KOPT-K1 (cell line): Measurements from ENCODE around the gene TCF21.

Experiments used
- H3K27ac ChIP-seq: fragments of 200-600 bp; sonication (generic); 2 replicates; pipeline ENCODE4 v1.5.1; 2016; ENCODE audit warnings: antibody characterized with exemption, mild to moderate bottlenecking, low read depth, low read length; ENCODE audit not compliant: poor library complexity, severe bottlenecking
- H3K36me3 ChIP-seq: fragments of 200-600 bp; sonication (generic); 2 replicates; pipeline ENCODE4 v1.5.1; 2017; ENCODE audit warnings: antibody characterized with exemption, mild to moderate bottlenecking, low read length, moderate library complexity; ENCODE audit not compliant: insufficient read depth
- H3K9me3 ChIP-seq: fragments of 200-600 bp; sonication (generic); 2 replicates; pipeline ENCODE4 v1.5.1; 2017; ENCODE audit warnings: antibody characterized with exemption, low read length, mild to moderate bottlenecking; ENCODE audit not compliant: insufficient read depth, poor library complexity, severe bottlenecking

The TCF21 gene

GRCh38 chr6:133877116-133877515, 11.8 kb upstream of the TCF21 start:
- H3K9me3 ChIP-seq: no peaks in the 10 kb centered on the region
- no peak overlapping the region for H3K27ac ChIP-seq
- no peaks in the 10 kb centered on the region for H3K36me3 ChIP-seq

- Histone ChIP-seq H3K36me3 (no peaks in the 10 kb centered on the region), H3K9me3 (no peaks in the 10 kb centered on the region), H3K27ac (no peak overlapping the region)
These were observed 8.9 kb upstream of the TCF21 start for GRCh38 chr6:133880006-133880405.

- no peak overlapping the region for H3K27ac ChIP-seq
- no peaks in the 10 kb centered on the region for H3K36me3 ChIP-seq
- H3K9me3 ChIP-seq: no peaks in the 10 kb centered on the region
These were observed 8.0 kb upstream of the TCF21 start for GRCh38 chr6:133880896-133881295.

- H3K9me3 ChIP-seq: no peaks in the 10 kb centered on the region
- H3K36me3 ChIP-seq: no peaks in the 10 kb centered on the region
- no peak overlapping the region for H3K27ac ChIP-seq
These were observed 2.7 kb upstream of the TCF21 start for GRCh38 chr6:133886104-133886775.

GRCh38 chr6:133887156-133887879, 1.6 kb upstream of the TCF21 start:
- H3K27ac ChIP-seq: no peak overlapping the region
- H3K36me3 ChIP-seq: no peaks in the 10 kb centered on the region
- no peaks in the 10 kb centered on the region for H3K9me3 ChIP-seq

GRCh38 chr6:133887880-133888230, 1.1 kb upstream of the TCF21 start:
- no peaks in the 10 kb centered on the region for H3K9me3 ChIP-seq
- H3K36me3 ChIP-seq: no peaks in the 10 kb centered on the region
- H3K27ac ChIP-seq: no peak overlapping the region

GRCh38 chr6:133889557-133890403, 867 bp downstream of the TCF21 start:
- no peak overlapping the region for H3K27ac ChIP-seq
- H3K9me3 ChIP-seq: no peaks in the 10 kb centered on the region
- H3K36me3 ChIP-seq: no peaks in the 10 kb centered on the region

GRCh38 chr6:133890711-133891148, 1.8 kb downstream of the TCF21 start:
- H3K36me3 ChIP-seq: no peaks in the 10 kb centered on the region
- H3K27ac ChIP-seq: no peak overlapping the region

GRCh38 chr6:133891149-133891926, 2.4 kb downstream of the TCF21 start:
- no peaks in the 10 kb centered on the region for H3K36me3 ChIP-seq
- H3K27ac ChIP-seq: no peak overlapping the region
- no peaks in the 10 kb centered on the region for H3K9me3 ChIP-seq

More at GRCh38 chr6:133890711-133891148, 1.8 kb downstream of the TCF21 start:
- H3K9me3 ChIP-seq: no peaks in the 10 kb centered on the region

- Histone ChIP-seq H3K9me3 (no peaks in the 10 kb centered on the region), H3K27ac (no peak overlapping the region), H3K36me3 (no peaks in the 10 kb centered on the region)
These were observed 3.3 kb downstream of the TCF21 start for GRCh38 chr6:133891927-133892812.

- Histone ChIP-seq H3K36me3 (no peaks in the 10 kb centered on the region), H3K27ac (no peak overlapping the region), H3K9me3 (no peaks in the 10 kb centered on the region)
These were observed 4.1 kb downstream of the TCF21 start for GRCh38 chr6:133892813-133893691.

- no peaks in the 10 kb centered on the region for H3K9me3 ChIP-seq
- no peaks in the 10 kb centered on the region for H3K36me3 ChIP-seq
- no peak overlapping the region for H3K27ac ChIP-seq
These were observed 5.0 kb downstream of the TCF21 start for GRCh38 chr6:133893946-133894345.

- Histone ChIP-seq H3K36me3 (no peaks in the 10 kb centered on the region), H3K9me3 (no peaks in the 10 kb centered on the region), H3K27ac (no peak overlapping the region)
These were observed 5.5 kb downstream of the TCF21 start for GRCh38 chr6:133894369-133894768.
